HepG2 (cell line): ENCODE measurements around the gene AQP10.

Experiments
- CTCF ChIP-seq: sonication (generic); formaldehyde crosslinking; IDR thresholded peaks from 2 replicates; pipeline ENCODE4 v1.5.0; 2020; ENCODE audit warnings: mild to moderate bottlenecking, missing genetic modification reagents, moderate library complexity
- ERF ChIP-seq: IDR thresholded peaks from 2 replicates; pipeline ENCODE4 v1.6.1; 2018; ENCODE audit warnings: missing biosample characterization, missing genetic modification reagents
- ESRRA ChIP-seq: sonication (generic); formaldehyde crosslinking; IDR thresholded peaks from 2 replicates; pipeline ENCODE4 v1.5.1; 2020; ENCODE audit warnings: mild to moderate bottlenecking, low read depth, missing genetic modification reagents
- ETV6 ChIP-seq: sonication (generic); formaldehyde crosslinking; conservative IDR thresholded peaks from 2 replicates; pipeline ENCODE4 v1.4.0; 2020; ENCODE audit warnings: missing genetic modification reagents
- EZH2 ChIP-seq: conservative IDR thresholded peaks from 2 replicates; pipeline ENCODE4 v1.6.1; 2012; ENCODE audit warnings: mild to moderate bottlenecking, low read depth, low read length, moderate library complexity
- MLXIP ChIP-seq: sonication (generic); formaldehyde crosslinking; IDR thresholded peaks from 2 replicates; pipeline ENCODE4 v1.9.0; 2021; ENCODE audit warnings: missing genetic modification reagents, borderline replicate concordance
- NFE2L1 ChIP-seq: sonication (generic); formaldehyde crosslinking; IDR thresholded peaks from 2 replicates; pipeline ENCODE4 v1.4.0; 2020; ENCODE audit warnings: missing genetic modification reagents, mild to moderate bottlenecking, borderline replicate concordance
- SP1 ChIP-seq, 2 experiments: fragments of 450-650 bp in 1 of 2; sonication (generic) in 1 of 2; formaldehyde crosslinking in 1 of 2; IDR thresholded peaks; 2 replicates each; pipeline versions ENCODE4 v1.4.0 to v1.6.1; 2016 to 2020; ENCODE audit warnings: missing genetic modification reagents in 1 of 2
- ZBTB1 ChIP-seq: sonication (generic); formaldehyde crosslinking; IDR thresholded peaks from 2 replicates; pipeline ENCODE4 v1.4.0; 2020; ENCODE audit warnings: missing genetic modification reagents, borderline replicate concordance
- ZFP36 ChIP-seq: fragments of 150-350 bp; IDR thresholded peaks from 2 replicates; pipeline ENCODE4 v1.6.1; 2018; ENCODE audit warnings: borderline replicate concordance, low read length, low read depth; ENCODE audit not compliant: partially characterized antibody
- ZNF292 ChIP-seq: sonication (generic); formaldehyde crosslinking; IDR thresholded peaks from 2 replicates; pipeline ENCODE4 v1.8.1; 2022; ENCODE audit warnings: mild to moderate bottlenecking, low read depth, missing genetic modification reagents, borderline replicate concordance
- ZNF350 ChIP-seq: sonication (generic); formaldehyde crosslinking; IDR thresholded peaks from 2 replicates; pipeline ENCODE4 v1.4.0; 2020; ENCODE audit warnings: mild to moderate bottlenecking, low read depth, missing genetic modification reagents, borderline replicate concordance
- ZNF609 ChIP-seq: sonication (generic); formaldehyde crosslinking; IDR thresholded peaks from 2 replicates; pipeline ENCODE4 v1.4.0; 2020; ENCODE audit warnings: mild to moderate bottlenecking, missing genetic modification reagents, borderline replicate concordance
- ZSCAN20 ChIP-seq: sonication (generic); formaldehyde crosslinking; IDR thresholded peaks from 2 replicates; pipeline ENCODE4 v1.4.0; 2020; ENCODE audit warnings: missing genetic modification reagents, mild to moderate bottlenecking, borderline replicate concordance

GRCh38 chr1:154361357-154361756, 40.5 kb downstream of the AQP10 start:
- TF ChIP-seq ZNF292 (CRISPR knock-in tag) = no peak
- TF ChIP-seq CTCF (CRISPR knock-in tag) = no peak
- TF ChIP-seq ETV6 (CRISPR knock-in tag) = no peak
- no peak for TF ChIP-seq ERF
- TF ChIP-seq ESRRA (CRISPR knock-in tag) = no peak
- no peak for TF ChIP-seq ZNF350 (CRISPR knock-in tag)
- no peak for TF ChIP-seq NFE2L1 (CRISPR knock-in tag)
- no peak for TF ChIP-seq SP1 (IDR thresholded peaks at IDR 0.05)
- TF ChIP-seq SP1 (CRISPR knock-in tag; IDR thresholded peaks at IDR 0.05) = no peak
- TF ChIP-seq ZFP36 = no peak
- no peak for TF ChIP-seq ZSCAN20 (CRISPR knock-in tag)
- no peak for TF ChIP-seq MLXIP (CRISPR knock-in tag)
- TF ChIP-seq EZH2 = no peak
- TF ChIP-seq ZBTB1 = no peak
- no peak for TF ChIP-seq ZNF609
